Esophagus (tissue), 2 donors: ENCODE results near the gene ZNF2. TPM values are rescaled to one million over a fixed set of nuclear protein-coding genes. Genes with fewer than 3 reads are reported as not detected.

Experiments
- H3K27ac ChIP-seq, 2 donors: one replicate each; pipeline ENCODE4 v1.5.1; 2013; ENCODE audit warnings: low read depth in 2 of 2, mild to moderate bottlenecking in 2 of 2, inconsistent platforms in 1 of 2, low read length in 1 of 2, moderate library complexity in 1 of 2
- H3K27me3 ChIP-seq, 2 donors: one replicate each; pipeline ENCODE4 v1.6.1; 2013; ENCODE audit warnings: low read length in 2 of 2, control low read depth in 1 of 2, mild to moderate bottlenecking in 1 of 2; ENCODE audit not compliant: insufficient read depth in 2 of 2, control insufficient read depth in 1 of 2
- H3K36me3 ChIP-seq, 2 donors: one replicate each; pipeline ENCODE4 v1.6.1; 2013; ENCODE audit warnings: low read length in 1 of 2; ENCODE audit not compliant: control insufficient read depth in 2 of 2, insufficient read depth in 2 of 2
- H3K4me1 ChIP-seq, 2 donors: one replicate each; pipeline ENCODE4 v1.6.1; 2013; ENCODE audit warnings: low read length in 1 of 2; ENCODE audit not compliant: control insufficient read depth in 2 of 2, insufficient read depth in 2 of 2
- H3K4me3 ChIP-seq, 2 donors: one replicate each; pipeline ENCODE4 v1.5.1; 2013; ENCODE audit warnings: low read length in 2 of 2, mild to moderate bottlenecking in 2 of 2, low read depth in 1 of 2, moderate library complexity in 1 of 2
- H3K9me3 ChIP-seq, 2 donors: one replicate each; pipeline ENCODE4 v1.6.1; 2013; ENCODE audit warnings: mild to moderate bottlenecking in 2 of 2, low read depth in 1 of 2, low read length in 1 of 2, moderate library complexity in 1 of 2; ENCODE audit not compliant: control insufficient read depth in 2 of 2, insufficient read depth in 1 of 2
- WGBS, 2 donors: extraction: QIAGEN DNeasy Blood & Tissue Kit; methylation state at CpG; one replicate each; pipeline ENCODE4 v1.1.7; 2013; 5-methylcytosine and 5-hydroxymethylcytosine counted together
- polyA plus RNA-seq, 2 donors: library from polyadenylated mRNA; stranded (reverse); fragments of 200-250 nt; gene quantifications; one replicate each; pipeline ENCODE4 v1.2.3, GENCODE V29; 2013
- donor health status: healthy with polysubstance abuse.
- donor health status: Bipolar disorder and iron deficiency.

Gene ZNF2
- 1 to 10 TPM in 1 of 2 donors, under 1 TPM in 1; 0.90 to 1.2 TPM for polyA plus RNA-seq

DNA sequence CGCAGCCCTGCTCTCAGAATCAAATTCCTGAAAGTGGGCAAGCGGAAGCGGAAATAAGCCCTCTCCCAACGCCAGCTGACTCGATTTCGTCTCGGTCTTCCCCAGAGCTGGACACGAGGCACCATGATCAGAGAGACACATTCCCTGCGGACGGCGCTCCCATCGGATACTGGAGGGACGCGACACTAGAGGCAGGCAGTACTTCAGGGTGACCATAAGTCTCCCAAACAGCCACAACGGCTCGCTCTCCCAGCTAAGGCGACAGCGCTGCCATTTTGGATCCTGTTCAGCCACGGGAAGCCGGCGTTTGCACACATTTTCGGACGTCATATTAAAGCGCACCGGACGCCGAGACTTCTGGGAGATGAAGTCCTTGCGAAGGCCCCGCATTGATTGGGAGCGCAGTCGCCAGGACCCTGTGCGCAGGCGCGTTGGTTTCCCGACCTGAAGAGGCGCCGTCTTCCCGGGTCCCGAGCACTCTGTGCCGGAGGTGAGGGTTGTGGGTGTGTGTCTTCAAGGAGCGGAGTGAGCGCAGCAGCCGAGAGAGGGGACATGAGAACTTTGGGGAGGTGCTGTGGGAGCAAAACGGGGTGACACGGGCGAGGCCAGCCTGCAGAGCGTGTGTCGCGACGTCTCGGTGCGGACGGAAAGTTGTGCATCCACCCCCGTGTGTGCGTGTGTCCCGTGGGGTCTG, at the start of gene ZNF2:
Gene ZNF2 (plus strand): TSS at position 439 of the 694 bp plus-strand sequence. CDS start 10,418 bp downstream, outside the sequence.
- Histone ChIP-seq H3K27ac (peak within 1 kb of the TSS; percentile 97 to 99), H3K4me1 (no peaks in the 10 kb centered on the region)
- WGBS, 2 donors: 0% methylated on average over 56 of the region's 56 CpGs

GRCh38 chr2:95121093-95121406, 44.6 kb upstream of the ZNF2 start:
- Histone ChIP-seq H3K4me1 (peaks cover 0 to 7% of the 10 kb centered on the region in 2 donors), H3K9me3 (no peaks in the 10 kb centered on the region), H3K36me3 (no peaks in the 10 kb centered on the region), H3K27ac (peak overlapping the region; percentile 94 to 96), H3K4me3 (peak overlapping the region; percentile 90 to 97), H3K27me3 (no peaks in the 10 kb centered on the region)
- 0 to 1% methylated on average over 11 of the region's 11 CpGs for WGBS, 2 donors

More for the DNA sequence above, at the start of gene ZNF2:
- no peaks in the 10 kb centered on the region for H3K27me3 ChIP-seq
- peak within 1 kb of the TSS; percentile 91 to 96 for H3K4me3 ChIP-seq
- no peaks in the 10 kb centered on the region for H3K36me3 ChIP-seq
- no peaks in the 10 kb centered on the region for H3K9me3 ChIP-seq

GRCh38 chr2:95121407-95122196, 44.0 kb upstream of the ZNF2 start, which contains the start of gene MRPS5:
TSS of gene MRPS5 (minus strand) at chr2:95121808. CDS start at chr2:95121791, 17 bp downstream.
- H3K4me1 ChIP-seq: peaks cover 0 to 7% of the 10 kb centered on the region in 2 donors
- no peaks in the 10 kb centered on the region for H3K36me3 ChIP-seq
- H3K27me3 ChIP-seq: no peaks in the 10 kb centered on the region
- peak within 1 kb of the TSS; percentile 90 to 97 for H3K4me3 ChIP-seq
- WGBS, 2 donors: 0% methylated on average over 83 to 86 of the region's 86 CpGs
- H3K9me3 ChIP-seq: no peaks in the 10 kb centered on the region
- H3K27ac ChIP-seq: peak within 1 kb of the TSS; percentile 94 to 96

- H3K27me3 ChIP-seq: no peaks in the 10 kb centered on the region
- H3K36me3 ChIP-seq: no peaks in the 10 kb centered on the region
- peaks cover 0 to 7% of the 10 kb centered on the region in 2 donors for H3K4me1 ChIP-seq
- H3K27ac ChIP-seq: peak overlapping the region in 1 of 2 donors; percentile 96
- H3K4me3 ChIP-seq: peak overlapping the region; percentile 90 to 97
- H3K9me3 ChIP-seq: no peaks in the 10 kb centered on the region
- 24 to 25% methylated on average over 5 of the region's 5 CpGs for WGBS, 2 donors
Observed at GRCh38 chr2:95122197-95122551, 43.4 kb upstream of the ZNF2 start.

DNA sequence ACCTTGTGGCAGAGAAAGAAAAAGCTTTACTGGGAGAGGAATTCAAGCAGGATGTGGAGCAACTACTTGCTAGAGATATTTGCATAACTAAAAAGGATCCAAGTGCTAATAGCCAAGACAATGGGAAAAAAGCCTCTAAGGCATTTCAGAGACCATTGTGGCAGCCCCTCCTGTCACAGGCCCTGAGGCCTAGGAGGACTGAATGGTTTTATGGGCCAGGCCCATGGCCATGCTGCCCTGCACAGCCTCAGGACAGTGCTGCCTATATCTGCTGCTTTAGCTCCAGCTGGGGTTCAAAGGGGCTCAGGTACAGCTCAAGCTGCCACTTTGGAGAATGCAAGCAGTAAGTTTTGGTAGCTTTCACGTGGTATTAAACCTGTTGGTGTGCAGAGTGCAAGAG, 26.9 kb upstream of the ZNF2 start:
- peaks cover 6 to 9% of the 10 kb centered on the region in 2 donors for H3K9me3 ChIP-seq
- H3K27ac ChIP-seq: no peak overlapping the region
- H3K36me3 ChIP-seq: no peaks in the 10 kb centered on the region
- H3K4me3 ChIP-seq: no peak overlapping the region
- WGBS, 2 donors: 63 to 79% methylated on average over 1 of the region's 1 CpG
- no peaks in the 10 kb centered on the region for H3K27me3 ChIP-seq
- H3K4me1 ChIP-seq: no peaks in the 10 kb centered on the region

DNA sequence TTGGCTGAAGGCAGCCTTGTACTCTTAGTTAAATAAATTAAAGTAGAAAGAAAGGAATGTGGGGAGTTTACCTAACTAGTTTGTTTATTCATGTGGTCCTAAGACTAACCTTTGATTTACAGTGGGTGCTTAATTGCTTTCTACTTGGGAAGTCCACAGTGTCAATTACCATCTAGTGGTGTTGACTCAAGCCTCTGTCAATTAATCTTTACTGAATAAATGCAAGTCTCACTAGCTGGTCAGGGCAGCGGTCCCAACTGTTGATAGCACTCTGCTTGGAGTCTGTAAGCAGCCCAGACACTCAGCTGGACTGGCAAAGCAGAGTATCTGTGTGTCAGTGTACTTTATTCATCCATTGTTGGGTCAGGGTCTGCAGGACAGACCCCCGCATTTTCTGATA, 21.8 kb upstream of the ZNF2 start:
- Histone ChIP-seq H3K27ac (no peak overlapping the region), H3K4me3 (no peak overlapping the region), H3K9me3 (peaks cover 16% of the 10 kb centered on the region in 2 donors), H3K27me3 (no peaks in the 10 kb centered on the region), H3K36me3 (no peaks in the 10 kb centered on the region), H3K4me1 (no peaks in the 10 kb centered on the region)
- 96 to 98% methylated on average over 2 of the region's 2 CpGs for WGBS, 2 donors

- no peaks in the 10 kb centered on the region for H3K27me3 ChIP-seq
- no peak overlapping the region for H3K4me3 ChIP-seq
- no peak overlapping the region for H3K27ac ChIP-seq
- WGBS, 2 donors: 95 to 97% methylated on average over 6 of the region's 6 CpGs
- peaks cover 11 to 20% of the 10 kb centered on the region in 2 donors for H3K36me3 ChIP-seq
- peaks cover 14 to 40% of the 10 kb centered on the region in 2 donors for H3K9me3 ChIP-seq
- H3K4me1 ChIP-seq: no peaks in the 10 kb centered on the region
Observed at GRCh38 chr2:95149397-95149984, 16.1 kb upstream of the ZNF2 start.

DNA sequence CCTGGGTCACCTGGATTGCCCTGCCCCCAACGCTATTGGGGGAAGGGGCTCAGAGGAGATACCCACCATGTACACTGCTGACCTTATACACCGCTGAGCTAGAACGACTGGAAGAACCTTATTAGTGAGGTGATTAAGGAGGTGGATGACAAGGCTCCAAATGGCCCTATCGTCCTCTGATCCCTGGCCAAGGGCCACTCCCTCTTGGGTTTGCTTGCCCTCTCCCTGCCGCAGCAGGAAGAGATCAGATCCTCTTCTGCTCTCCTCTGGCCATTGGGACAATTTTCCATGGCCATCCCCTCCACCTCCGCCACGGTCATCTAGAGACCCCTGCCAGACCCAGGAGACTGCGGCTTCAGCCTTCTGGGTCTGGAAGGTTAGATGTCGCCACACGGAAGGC, 7.2 kb upstream of the ZNF2 start:
- no peaks in the 10 kb centered on the region for H3K27me3 ChIP-seq
- H3K27ac ChIP-seq: peak overlapping the region; percentile 38 to 91

DNA sequence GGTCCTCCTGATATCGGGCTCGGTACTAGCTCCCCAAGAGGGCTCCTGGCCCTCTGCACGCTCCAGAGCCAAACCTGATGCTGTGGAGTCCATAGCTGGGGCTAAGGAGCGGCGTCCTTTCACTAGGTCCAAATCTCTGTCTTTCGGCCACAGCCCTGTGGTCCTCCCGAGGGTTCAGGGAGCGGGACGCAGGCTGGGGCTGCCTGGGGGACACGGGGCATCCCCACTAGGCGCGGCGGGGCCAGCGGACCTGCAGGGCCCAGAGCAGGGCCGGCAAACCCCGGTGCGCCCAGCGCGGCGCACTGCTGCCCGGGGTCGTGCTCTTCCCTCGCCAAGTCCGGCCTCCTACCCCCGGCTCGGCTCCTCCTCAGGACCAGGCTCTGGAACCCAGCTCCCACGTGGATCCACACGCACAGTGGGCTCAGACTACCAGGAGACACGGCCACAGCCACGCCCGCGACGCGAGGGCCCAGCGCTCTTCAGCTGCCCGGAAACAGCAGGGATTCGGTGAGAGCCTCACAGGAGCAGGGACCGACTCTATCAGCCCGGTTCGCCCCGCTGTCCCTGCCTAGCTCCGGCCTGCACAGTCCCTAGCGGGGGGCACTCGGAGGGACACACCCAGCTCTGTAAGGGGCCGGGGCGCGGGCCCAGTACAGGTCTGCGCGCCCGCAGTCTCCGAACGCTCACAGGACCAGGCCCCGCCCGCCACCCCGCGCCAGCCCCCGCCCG, 6.6 kb upstream of the ZNF2 start:
- WGBS, 2 donors: 3 to 6% methylated on average over 42 to 58 of the region's 58 CpGs

More for the DNA sequence above, 7.2 kb upstream of the ZNF2 start:
- H3K36me3 ChIP-seq: peaks cover 0 to 14% of the 10 kb centered on the region in 2 donors
- peaks cover 3 to 9% of the 10 kb centered on the region in 2 donors for H3K4me1 ChIP-seq
- WGBS, 2 donors: 56 to 61% methylated on average over 10 of the region's 10 CpGs
- peaks cover 0 to 9% of the 10 kb centered on the region in 2 donors for H3K9me3 ChIP-seq
- peak overlapping the region; percentile 71 to 78 for H3K4me3 ChIP-seq

More for the DNA sequence above, 6.6 kb upstream of the ZNF2 start:
- H3K4me3 ChIP-seq: peak overlapping the region; percentile 71 to 78
- no peaks in the 10 kb centered on the region for H3K27me3 ChIP-seq
- peaks cover 3 to 9% of the 10 kb centered on the region in 2 donors for H3K4me1 ChIP-seq
- H3K9me3 ChIP-seq: peaks cover 0 to 8% of the 10 kb centered on the region in 2 donors
- H3K36me3 ChIP-seq: peaks cover 0 to 14% of the 10 kb centered on the region in 2 donors
- H3K27ac ChIP-seq: peak overlapping the region; percentile 38 to 91
